Effector memory CD4-positive, alpha-beta T cell (primary cell): Measurements from ENCODE around the gene AGT.
"Not testable (repeated sequence)": the region's sequence is repeated elsewhere in the genome, so short reads cannot be mapped to it uniquely, and the experiment has no call there.

Source experiments
- DNase-seq, 3 donors: peaks; one replicate each; pipeline ENCODE4 v3.0.0-alpha.2; 2020
- H3K27ac ChIP-seq: 2 replicates; pipeline ENCODE4 v1.7.0; 2013; ENCODE audit warnings: mild to moderate bottlenecking, low read length, moderate library complexity; ENCODE audit not compliant: insufficient read depth, poor library complexity, severe bottlenecking
- H3K27me3 ChIP-seq: replicated peaks from 2 replicates; pipeline ENCODE4 v1.7.0; 2013; ENCODE audit warnings: mild to moderate bottlenecking, low read length; ENCODE audit not compliant: insufficient read depth, control insufficient read depth, poor library complexity, severe bottlenecking
- H3K36me3 ChIP-seq: 2 replicates; pipeline ENCODE4 v1.7.0; 2013; ENCODE audit warnings: mild to moderate bottlenecking, low read length, moderate library complexity; ENCODE audit not compliant: control insufficient read depth, insufficient read depth
- H3K4me1 ChIP-seq: 2 replicates; pipeline ENCODE4 v1.7.0; 2013; ENCODE audit warnings: low read length, mild to moderate bottlenecking; ENCODE audit not compliant: control insufficient read depth, insufficient read depth, poor library complexity, severe bottlenecking
- H3K4me3 ChIP-seq: 2 replicates; pipeline ENCODE4 v1.7.0; 2013; ENCODE audit warnings: low read length, low read depth, mild to moderate bottlenecking; ENCODE audit not compliant: insufficient read depth, poor library complexity, severe bottlenecking
- H3K9me3 ChIP-seq: 2 replicates; pipeline ENCODE4 v1.7.0; 2013; ENCODE audit warnings: mild to moderate bottlenecking, low read length, moderate library complexity; ENCODE audit not compliant: control insufficient read depth

AGT gene

DNA sequence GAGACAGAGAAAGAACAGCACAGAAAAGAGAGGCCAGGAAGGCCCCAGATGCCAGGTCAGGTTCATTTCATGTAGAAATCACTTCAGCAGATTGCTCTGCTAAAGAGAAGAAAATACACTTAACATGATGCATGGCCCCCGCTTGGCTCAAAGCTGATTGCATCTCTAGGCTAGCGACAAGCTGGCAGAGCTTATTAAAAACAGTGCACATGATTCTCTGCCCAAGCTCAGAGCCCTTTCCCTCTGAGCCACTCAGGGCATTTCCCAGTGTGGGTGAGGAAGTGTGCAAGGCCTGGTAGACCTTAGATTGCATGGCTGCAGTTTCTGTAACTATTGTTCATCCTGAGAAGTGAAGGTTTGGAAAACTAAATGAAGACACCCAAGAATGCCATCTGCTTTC, 30.0 kb upstream of the AGT start:
- Histone ChIP-seq H3K4me3 (no peak overlapping the region), H3K4me1 (no peaks in the 10 kb centered on the region), H3K27ac (no peak overlapping the region), H3K36me3 (no peaks in the 10 kb centered on the region), H3K9me3 (no peaks in the 10 kb centered on the region), H3K27me3 (no peaks in the 10 kb centered on the region)
- no peak for DNase-seq

DNA sequence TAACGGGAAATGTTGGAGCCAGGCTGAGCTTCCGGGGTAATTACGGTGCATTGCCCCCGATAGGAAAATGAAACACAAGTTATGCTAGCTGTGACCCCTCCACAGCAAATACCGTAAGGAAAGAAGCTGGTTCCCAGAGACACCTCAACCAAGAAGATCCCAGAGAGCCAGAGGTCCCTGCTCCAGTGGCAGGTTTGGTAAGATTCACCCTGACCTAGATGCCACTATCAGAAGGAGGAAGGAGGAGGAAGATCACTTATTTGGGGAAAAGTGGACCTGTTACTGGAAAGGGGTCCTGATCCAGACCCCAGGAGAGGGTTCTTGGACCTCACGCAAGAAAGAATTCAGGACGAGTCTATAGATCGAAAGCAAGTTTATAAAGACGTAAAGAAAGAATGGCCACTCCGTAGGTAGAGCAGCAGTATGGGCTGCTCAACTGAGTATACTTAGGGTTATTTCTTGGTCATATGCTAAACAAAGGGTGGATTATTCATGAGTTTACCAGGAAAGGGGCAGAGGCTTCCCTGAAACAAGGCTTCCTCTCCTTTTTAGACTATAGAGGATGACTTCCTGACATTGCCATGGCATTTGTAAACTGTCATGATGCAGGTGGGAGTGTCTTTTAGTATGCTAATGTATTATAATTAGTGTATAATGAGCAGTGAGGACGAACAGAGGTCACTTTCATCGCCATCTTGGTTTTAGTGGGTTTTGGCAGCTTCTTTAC, 25.8 kb upstream of the AGT start:
- Histone ChIP-seq H3K9me3 (no peaks in the 10 kb centered on the region), H3K27ac (no peak overlapping the region), H3K4me3 (no peak overlapping the region), H3K4me1 (no peaks in the 10 kb centered on the region), H3K27me3 (no peaks in the 10 kb centered on the region), H3K36me3 (no peaks in the 10 kb centered on the region)
- DNase-seq: no peak

DNA sequence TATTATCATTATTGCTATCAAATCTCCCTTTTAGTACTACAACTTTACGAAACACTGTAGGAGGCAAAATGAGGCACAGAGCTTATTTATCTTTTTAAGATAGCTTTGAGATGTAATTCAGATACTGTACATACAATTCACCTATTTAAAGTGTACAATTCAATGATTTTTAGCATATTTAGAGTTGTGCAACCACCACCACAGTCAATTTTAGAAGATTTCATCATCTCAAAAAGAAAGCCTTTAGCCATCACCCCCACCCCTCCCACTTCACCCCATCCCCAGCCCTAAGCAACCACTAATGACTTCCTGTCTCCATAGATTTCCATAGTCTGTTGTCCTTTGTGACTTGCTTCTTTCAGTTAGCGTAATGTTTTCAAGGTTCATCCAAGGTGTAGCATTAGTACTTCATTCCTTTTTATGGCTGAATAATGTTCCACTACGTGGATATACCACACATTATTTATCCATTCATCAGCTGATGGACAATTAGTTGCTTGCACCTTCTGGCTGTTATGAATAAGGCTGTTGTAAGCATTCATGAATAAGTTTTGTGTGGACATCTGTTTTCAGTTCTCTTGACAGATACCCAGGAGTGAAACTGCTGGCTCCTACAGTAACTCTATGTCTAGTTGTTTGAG, 23.8 kb upstream of the AGT start:
- no peaks in the 10 kb centered on the region for H3K9me3 ChIP-seq
- H3K4me3 ChIP-seq: no peak overlapping the region
- H3K36me3 ChIP-seq: no peaks in the 10 kb centered on the region
- H3K4me1 ChIP-seq: no peaks in the 10 kb centered on the region
- H3K27me3 ChIP-seq: no peaks in the 10 kb centered on the region
- no peak for DNase-seq
- H3K27ac ChIP-seq: no peak overlapping the region

DNA sequence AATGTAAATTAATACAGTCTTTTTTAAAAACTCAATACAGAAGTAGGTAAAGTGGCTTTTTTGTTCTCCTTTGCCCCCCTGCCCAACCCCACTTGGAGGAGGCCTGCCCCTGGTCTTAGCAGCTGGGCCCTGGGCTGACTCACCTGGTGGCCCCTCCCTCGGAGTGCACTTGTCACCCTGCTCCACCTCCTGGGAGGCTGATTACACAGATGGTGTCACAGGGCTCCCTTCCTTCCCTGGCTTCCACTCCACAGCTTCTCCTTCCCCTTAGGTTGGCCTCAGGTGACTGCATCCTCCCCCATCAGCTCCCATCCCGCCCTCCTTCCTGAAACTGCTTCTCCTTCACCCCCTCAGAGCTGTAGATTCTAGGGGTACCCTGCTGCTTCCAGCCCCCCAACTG, 21.5 kb upstream of the AGT start:
- no peaks in the 10 kb centered on the region for H3K9me3 ChIP-seq
- no peaks in the 10 kb centered on the region for H3K27me3 ChIP-seq
- no peaks in the 10 kb centered on the region for H3K36me3 ChIP-seq
- H3K4me3 ChIP-seq: no peak overlapping the region
- no peak overlapping the region for H3K27ac ChIP-seq
- no peak for DNase-seq
- H3K4me1 ChIP-seq: no peaks in the 10 kb centered on the region

DNA sequence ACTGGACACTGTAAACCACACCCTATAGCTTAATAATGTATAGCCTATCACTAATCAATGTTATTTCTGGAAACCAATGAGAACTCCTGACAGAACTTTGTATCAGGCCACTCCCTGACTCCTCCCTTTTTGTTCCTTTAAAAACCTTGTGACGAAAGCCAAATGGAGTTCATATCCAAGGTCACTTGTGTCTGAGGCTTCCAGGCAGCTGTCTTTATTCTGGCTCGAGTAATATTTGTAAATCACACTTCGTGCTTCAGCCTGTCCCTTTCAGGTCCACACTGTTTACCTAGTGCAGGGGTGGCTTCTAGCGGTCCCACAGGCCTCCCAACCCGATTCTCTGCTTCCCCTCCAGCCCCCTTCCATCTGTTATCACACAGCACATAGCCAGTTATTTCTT, 17.1 kb upstream of the AGT start:
- no peak for DNase-seq
- peaks cover 4% of the 10 kb centered on the region for H3K27me3 ChIP-seq
- H3K4me1 ChIP-seq: no peaks in the 10 kb centered on the region
- H3K36me3 ChIP-seq: no peaks in the 10 kb centered on the region
- H3K27ac ChIP-seq: no peak overlapping the region
- no peaks in the 10 kb centered on the region for H3K9me3 ChIP-seq
- no peak overlapping the region for H3K4me3 ChIP-seq

DNA sequence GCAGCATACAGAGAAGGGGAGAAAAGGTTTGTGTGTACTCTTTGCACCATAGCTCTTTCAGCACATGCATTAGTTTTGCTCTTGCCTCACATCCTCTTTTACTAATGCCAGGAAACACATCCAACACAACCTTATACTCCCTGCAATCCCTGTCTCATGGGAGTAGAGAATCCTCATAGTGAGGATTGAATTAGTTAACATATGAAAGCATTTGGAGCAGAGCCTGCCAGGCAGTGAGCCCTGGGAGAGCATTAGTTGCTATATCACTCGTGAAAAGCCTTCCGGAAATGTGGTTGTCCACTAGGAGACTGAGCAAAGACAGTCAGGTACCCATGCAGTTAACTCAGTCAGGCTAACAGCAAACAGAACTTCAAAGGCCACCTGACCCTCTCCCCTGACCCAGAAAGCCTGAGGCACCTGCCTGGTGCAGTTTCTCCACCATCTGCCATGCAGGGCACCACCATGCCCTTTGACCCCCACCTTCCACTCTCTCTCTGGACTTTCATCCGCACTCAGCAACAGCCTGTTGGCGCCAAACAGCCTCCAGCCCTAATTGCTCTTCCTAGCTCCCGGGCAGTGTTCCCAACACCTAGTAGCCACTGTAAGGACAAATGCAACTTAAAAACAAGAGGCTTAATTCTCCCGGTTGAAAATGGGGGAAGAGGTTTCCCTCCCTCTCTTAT, 14.9 kb upstream of the AGT start:
- no peak overlapping the region for H3K4me3 ChIP-seq
- H3K36me3 ChIP-seq: no peaks in the 10 kb centered on the region
- H3K27me3 ChIP-seq: peaks cover 5% of the 10 kb centered on the region
- H3K9me3 ChIP-seq: no peaks in the 10 kb centered on the region
- no peak for DNase-seq
- no peak overlapping the region for H3K27ac ChIP-seq
- H3K4me1 ChIP-seq: no peaks in the 10 kb centered on the region

DNA sequence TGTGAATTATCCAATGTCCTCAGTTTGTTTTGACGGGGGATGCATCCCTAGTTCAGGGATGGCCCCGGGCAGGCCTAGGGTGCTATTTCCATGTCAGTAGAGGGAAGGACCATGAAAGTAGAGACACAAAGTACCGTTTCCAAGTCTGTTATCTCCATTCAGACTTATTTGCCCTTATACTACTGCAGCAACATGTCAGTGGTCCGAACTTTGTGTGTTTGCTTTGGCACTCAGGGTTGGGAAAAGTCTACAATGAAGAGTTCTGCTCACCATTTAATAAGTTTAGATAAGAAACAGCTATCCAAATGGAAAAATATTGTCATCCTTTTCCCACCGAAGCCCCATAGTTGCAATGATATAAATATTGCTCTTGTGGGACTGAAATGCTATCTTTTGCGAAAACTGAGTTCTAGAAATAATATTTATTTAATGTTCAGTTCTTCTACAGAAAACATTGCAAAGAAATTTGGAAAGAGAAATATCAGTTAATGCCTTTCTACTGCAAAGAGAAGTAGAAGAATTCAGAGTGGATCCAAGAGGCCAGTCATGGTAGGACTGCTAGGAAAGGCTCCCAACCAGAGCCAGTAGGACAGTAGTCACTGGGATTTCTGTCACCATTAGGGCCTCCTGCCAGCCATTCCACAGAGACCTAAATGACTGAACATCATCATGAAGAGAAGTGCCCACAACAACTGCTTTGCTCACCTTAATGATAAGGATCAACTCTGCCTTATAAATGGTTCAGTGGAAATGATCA, 11.5 kb upstream of the AGT start:
- peaks cover 5% of the 10 kb centered on the region for H3K27me3 ChIP-seq
- no peaks in the 10 kb centered on the region for H3K36me3 ChIP-seq
- DNase-seq: no peak
- no peak overlapping the region for H3K27ac ChIP-seq
- H3K4me1 ChIP-seq: no peaks in the 10 kb centered on the region
- no peaks in the 10 kb centered on the region for H3K9me3 ChIP-seq
- no peak overlapping the region for H3K4me3 ChIP-seq

DNA sequence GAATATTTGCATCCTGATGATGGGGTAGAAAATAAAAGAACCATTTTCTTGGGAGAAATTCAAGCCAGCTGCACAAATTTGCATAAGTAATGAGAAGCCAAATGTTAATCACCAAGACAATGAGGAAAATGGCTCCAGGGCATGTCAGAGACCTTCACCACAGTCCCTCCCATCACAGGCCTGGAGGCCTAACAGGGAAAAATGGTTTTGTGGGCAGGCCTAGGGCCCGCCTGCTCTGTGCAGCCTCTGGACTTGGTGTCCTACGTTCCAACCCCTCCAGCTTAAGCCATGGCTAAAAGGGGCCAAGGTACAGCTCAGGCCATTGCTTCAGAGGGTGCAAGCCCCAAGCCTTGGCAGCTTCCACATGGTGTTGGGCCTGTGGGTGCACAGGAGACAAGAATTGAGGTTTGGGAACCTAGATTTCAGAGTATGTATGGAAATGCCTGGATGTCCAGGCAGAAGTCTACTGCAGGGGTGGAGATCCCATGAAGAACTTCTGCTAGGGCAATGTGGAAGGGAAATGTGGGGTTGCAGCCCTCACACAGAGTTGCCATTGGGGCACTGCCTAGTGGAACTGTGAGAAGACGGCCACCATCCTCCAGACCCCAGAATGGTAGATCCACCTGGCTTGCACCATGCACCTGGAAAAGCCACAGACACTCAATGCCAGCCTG, 8.1 kb upstream of the AGT start:
- DNase-seq, H3K4me1 ChIP-seq, H3K9me3 ChIP-seq, H3K4me3 ChIP-seq, H3K27ac ChIP-seq, H3K36me3 ChIP-seq, H3K27me3 ChIP-seq: not testable (repeated sequence)

DNA sequence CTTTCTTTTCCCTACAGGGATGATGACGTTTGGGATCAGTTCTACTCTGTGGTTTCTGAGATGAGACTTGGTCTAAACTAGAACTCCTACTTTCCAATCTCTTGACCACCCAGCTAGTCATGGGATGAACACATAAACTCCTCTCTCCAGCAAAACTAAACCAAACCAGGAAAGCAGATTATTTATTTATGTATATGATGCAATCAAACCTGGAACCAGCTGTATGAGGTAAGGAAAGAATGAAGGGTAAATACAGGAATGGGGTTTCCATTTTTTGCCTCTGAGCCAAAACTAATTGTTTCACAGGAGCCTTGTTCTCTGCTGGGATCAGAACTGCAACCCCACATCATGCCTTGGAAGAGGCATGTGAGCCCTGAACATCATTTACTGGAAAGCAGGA, 3.3 kb upstream of the AGT start:
- H3K9me3 ChIP-seq: no peaks in the 10 kb centered on the region
- H3K27me3 ChIP-seq: peaks cover 4% of the 10 kb centered on the region
- H3K4me1 ChIP-seq: no peaks in the 10 kb centered on the region
- no peak overlapping the region for H3K27ac ChIP-seq
- no peak for DNase-seq
- H3K4me3 ChIP-seq: no peak overlapping the region
- no peaks in the 10 kb centered on the region for H3K36me3 ChIP-seq
